ENCODE measurements around the gene ATG3. TPM values are rescaled to one million over a fixed set of nuclear protein-coding genes. Genes with fewer than 3 reads are reported as not detected.

The ATG3 gene
- total RNA-seq, 1 experiment from 2014 or later, result 59.3 TPM

DNA sequence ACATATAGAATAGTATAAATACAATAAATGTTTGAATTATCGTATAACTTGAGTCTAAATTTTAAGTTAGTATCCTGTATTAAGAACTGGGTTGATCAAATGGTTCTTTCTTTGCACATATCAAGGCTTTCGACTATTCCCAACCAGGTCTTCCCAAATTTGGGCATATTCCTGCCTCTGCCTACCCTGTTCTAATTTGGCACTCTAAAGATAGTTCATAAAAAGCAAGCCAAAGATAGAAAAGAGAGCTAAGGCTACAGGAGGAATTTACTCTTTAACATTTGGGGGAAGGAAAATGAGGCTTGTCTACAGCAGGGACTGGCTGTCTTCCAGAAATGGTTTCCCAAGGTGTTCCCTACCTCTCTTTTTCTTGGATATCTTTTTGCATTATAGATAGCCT, 36.2 kb upstream of the ATG3 start:
- Histone ChIP-seq H3K79me2 (ENCODE audit: insufficient read depth, low read length) (no peaks in the 10 kb centered on the region), H2AFZ (ENCODE audit: low read length) (no peak overlapping the region), H4K20me1 (ENCODE audit: control insufficient read depth, insufficient read depth, insufficient read length) (no peaks in the 10 kb centered on the region), H3K4me1 (ENCODE audit: insufficient read depth, low read length) (peaks cover 3% of the 10 kb centered on the region), H3K14ac (ENCODE audit: insufficient read depth, low read length) (no peak overlapping the region), H3K18ac (ENCODE audit: insufficient read length, low read depth, low read length) (no peak overlapping the region), H3K23me2 (ENCODE audit: insufficient read length, low read depth, low read length, poor library complexity, severe bottlenecking) (no peaks in the 10 kb centered on the region), H4K5ac (ENCODE audit: insufficient read length, low read depth, low read length) (no peak overlapping the region), H3T11ph (ENCODE audit: low read length) (no peak overlapping the region), H3K4ac (ENCODE audit: low read depth, low read length) (no peak overlapping the region), H2AK5ac (ENCODE audit: insufficient read length, low read length) (no peak overlapping the region), H3K27me3 (ENCODE audit: insufficient read depth, low read length) (no peaks in the 10 kb centered on the region), H2BK15ac (ENCODE audit: low read depth, low read length) (no peak overlapping the region), H2BK120ac (ENCODE audit: low read depth, low read length, poor library complexity, severe bottlenecking) (no peak overlapping the region), H4K8ac (replicated peaks; ENCODE audit: insufficient read length, low read depth, low read length) (no peak overlapping the region), H3K23ac (ENCODE audit: insufficient read length, low read depth, low read length) (no peak overlapping the region), H4K91ac (ENCODE audit: insufficient read length, low read depth, low read length) (no peak overlapping the region), H3K79me1 (ENCODE audit: insufficient read depth, low read depth, low read length, poor library complexity, severe bottlenecking) (no peaks in the 10 kb centered on the region), H3K9me3 (ENCODE audit: control insufficient read depth, low read depth, low read length) (no peaks in the 10 kb centered on the region), H2BK5ac (ENCODE audit: insufficient read length, low read length) (no peak overlapping the region), H2BK20ac (ENCODE audit: low read depth, low read length, poor library complexity, severe bottlenecking) (no peak overlapping the region), H2BK12ac (ENCODE audit: insufficient read length, low read depth, low read length) (no peak overlapping the region), H3K4me2 (ENCODE audit: insufficient read depth, insufficient read length, low read length) (no peak overlapping the region), H3K56ac (ENCODE audit: insufficient read length, low read depth, low read length) (no peak overlapping the region), H3K27ac (ENCODE audit: insufficient read length, low read depth, low read length) (no peak overlapping the region), H3K9ac (ENCODE audit: extremely low read depth, insufficient read length, low read length) (no peak overlapping the region)
- Mint-ChIP-seq H3K27ac (no peak overlapping the region), H3K27me3 (ENCODE audit: low read depth) (no peaks in the 10 kb centered on the region), H3K4me3 (no peak overlapping the region), H3K4me1 (peaks cover 13 to 15% of the 10 kb centered on the region in 2 experiments), H3K36me3 (ENCODE audit: insufficient read depth in 1 of 3, low read depth in 3 of 3) (0 out of 7 replicates have a peak, but pooled peaks cover 0 to 4% (median 0%) of the 10 kb centered on the region in 3 experiments), H3K9me3 (no peaks in the 10 kb centered on the region)
- no CpG with 5 or more reads among the region's 2 CpGs for WGBS (ENCODE audit: extremely low coverage, insufficient read length, low lambda C conversion rate)
- no peak for DNase-seq
- TF ChIP-seq, protein P1, sequence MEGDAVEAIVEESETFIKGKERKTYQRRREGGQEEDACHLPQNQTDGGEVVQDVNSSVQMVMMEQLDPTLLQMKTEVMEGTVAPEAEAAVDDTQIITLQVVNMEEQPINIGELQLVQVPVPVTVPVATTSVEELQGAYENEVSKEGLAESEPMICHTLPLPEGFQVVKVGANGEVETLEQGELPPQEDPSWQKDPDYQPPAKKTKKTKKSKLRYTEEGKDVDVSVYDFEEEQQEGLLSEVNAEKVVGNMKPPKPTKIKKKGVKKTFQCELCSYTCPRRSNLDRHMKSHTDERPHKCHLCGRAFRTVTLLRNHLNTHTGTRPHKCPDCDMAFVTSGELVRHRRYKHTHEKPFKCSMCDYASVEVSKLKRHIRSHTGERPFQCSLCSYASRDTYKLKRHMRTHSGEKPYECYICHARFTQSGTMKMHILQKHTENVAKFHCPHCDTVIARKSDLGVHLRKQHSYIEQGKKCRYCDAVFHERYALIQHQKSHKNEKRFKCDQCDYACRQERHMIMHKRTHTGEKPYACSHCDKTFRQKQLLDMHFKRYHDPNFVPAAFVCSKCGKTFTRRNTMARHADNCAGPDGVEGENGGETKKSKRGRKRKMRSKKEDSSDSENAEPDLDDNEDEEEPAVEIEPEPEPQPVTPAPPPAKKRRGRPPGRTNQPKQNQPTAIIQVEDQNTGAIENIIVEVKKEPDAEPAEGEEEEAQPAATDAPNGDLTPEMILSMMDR (conservative IDR thresholded peaks at IDR 0.05), result no peak

Data from H9 (cell line).